HEK293 (cell line): Measurements from ENCODE around the gene BLVRA.
A peak's percentile ranks its signal among the peaks of the same experiment; 100 is the strongest.

Experiments used
- CTCF ChIA-PET: fragments of 350-600 bp; formaldehyde crosslinking; extraction: SDS; loops from one replicate; lab custom pipeline; 2021; ENCODE audit warnings: antibody characterized with exemption; lab: Yijun Ruan, JAX
- POLR2A ChIA-PET: fragments of 300-600 bp; formaldehyde crosslinking; extraction: SDS; loops from one replicate; lab custom pipeline; 2020; ENCODE audit warnings: antibody characterized with exemption, inconsistent platforms; lab: Yijun Ruan, JAX
- H3K27ac ChIP-seq: fragments of 200-500 bp; sonication (Bioruptor generic); 2 replicates; pipeline ENCODE4 v1.5.1; 2014; ENCODE audit warnings: low read depth, low read length, control low read depth, inconsistent platforms; ENCODE audit errors: extremely low read depth
- H3K36me3 ChIP-seq, 2 experiments: fragments of 200-500 bp in 1 of 2; sonication (Bioruptor generic) in 1 of 2; 1 replicate in 1 of 2; 2 replicates in 1 of 2; pipeline ENCODE4 v1.5.1; 2014 to 2017; ENCODE audit warnings: inconsistent platforms in 2 of 2, low read length in 2 of 2; ENCODE audit not compliant: control insufficient read depth in 2 of 2, insufficient read depth in 1 of 2
- H3K4me1 ChIP-seq: fragments of 200-500 bp; sonication (Bioruptor generic); 2 replicates; pipeline ENCODE4 v1.5.1; 2014; ENCODE audit warnings: mild to moderate bottlenecking, low read length, inconsistent platforms; ENCODE audit not compliant: control insufficient read depth, insufficient read depth
- H3K4me3 ChIP-seq: 2 replicates; pipeline ENCODE4 v1.5.1; 2011; ENCODE audit warnings: low read depth, mild to moderate bottlenecking, control low read depth, low read length, moderate library complexity
- H3K9me3 ChIP-seq: fragments of 200-500 bp; sonication (Bioruptor generic); 2 replicates; pipeline ENCODE4 v1.5.1; 2014; ENCODE audit warnings: low read depth, low read length, inconsistent platforms; ENCODE audit not compliant: control insufficient read depth, insufficient read depth
- BCL11A ChIP-seq: fragments of 450-650 bp; formaldehyde crosslinking; IDR thresholded peaks from 2 replicates; pipeline ENCODE4 v1.5.1; 2016; ENCODE audit warnings: low read depth, missing biosample characterization, missing genetic modification characterization
- EGR2 ChIP-seq: fragments of 450-650 bp; formaldehyde crosslinking; IDR thresholded peaks from 2 replicates; pipeline ENCODE4 v1.5.1; 2016; ENCODE audit warnings: low read depth, missing biosample characterization, missing genetic modification characterization
- KLF1 ChIP-seq: fragments of 450-650 bp; formaldehyde crosslinking; IDR thresholded peaks from 2 replicates; pipeline ENCODE4 v1.5.1; 2016; ENCODE audit warnings: missing biosample characterization, missing genetic modification characterization
- KLF9 ChIP-seq: fragments of 450-650 bp; formaldehyde crosslinking; IDR thresholded peaks from 2 replicates; pipeline ENCODE4 v1.5.1; 2016; ENCODE audit warnings: missing biosample characterization, missing genetic modification characterization, low read depth
- SP7 ChIP-seq: fragments of 450-650 bp; formaldehyde crosslinking; IDR thresholded peaks from 2 replicates; pipeline ENCODE4 v1.5.1; 2016; ENCODE audit warnings: missing biosample characterization, missing genetic modification characterization
- TCF7L2 ChIP-seq: IDR thresholded peaks from 2 replicates; pipeline ENCODE4 v1.6.1; 2011; ENCODE audit warnings: low read depth, mild to moderate bottlenecking, inconsistent platforms, low read length, moderate library complexity, borderline replicate concordance
- TRIM28 ChIP-seq: IDR thresholded peaks from 2 replicates; pipeline ENCODE4 v1.6.1; 2011; ENCODE audit warnings: low read length, control low read depth, borderline replicate concordance
- YY1 ChIP-seq: fragments of 450-650 bp; formaldehyde crosslinking; IDR thresholded peaks from 2 replicates; pipeline ENCODE4 v1.5.1; 2018; ENCODE audit warnings: missing biosample characterization, missing genetic modification characterization
- ZBTB48 ChIP-seq: fragments of 450-650 bp; formaldehyde crosslinking; IDR thresholded peaks from 2 replicates; pipeline ENCODE4 v1.5.1; 2016; ENCODE audit warnings: missing biosample characterization, missing genetic modification characterization
- ZNF2 ChIP-seq: fragments of 450-650 bp; formaldehyde crosslinking; IDR thresholded peaks from 2 replicates; pipeline ENCODE4 v1.5.1; 2016; ENCODE audit warnings: missing biosample characterization, missing genetic modification characterization
- ZNF202 ChIP-seq: fragments of 450-650 bp; formaldehyde crosslinking; IDR thresholded peaks from 2 replicates; pipeline ENCODE4 v1.5.1; 2016; ENCODE audit warnings: missing biosample characterization, missing genetic modification characterization, borderline replicate concordance
- ZNF350 ChIP-seq: fragments of 450-650 bp; formaldehyde crosslinking; IDR thresholded peaks from 2 replicates; pipeline ENCODE4 v1.5.0; 2017; ENCODE audit warnings: missing biosample characterization, mild to moderate bottlenecking, missing genetic modification characterization
- ZNF623 ChIP-seq: fragments of 450-650 bp; formaldehyde crosslinking; IDR thresholded peaks from 2 replicates; pipeline ENCODE4 v1.5.1; 2016; ENCODE audit warnings: missing biosample characterization, missing genetic modification characterization
- ZNF747 ChIP-seq: fragments of 450-650 bp; formaldehyde crosslinking; IDR thresholded peaks from 2 replicates; pipeline ENCODE4 v1.5.1; 2016; ENCODE audit warnings: missing biosample characterization, missing genetic modification characterization
- ZNF776 ChIP-seq: fragments of 450-650 bp; formaldehyde crosslinking; IDR thresholded peaks from 2 replicates; pipeline ENCODE4 v1.5.0; 2017; ENCODE audit warnings: missing biosample characterization, missing genetic modification characterization, borderline replicate concordance
- TF ChIP-seq, protein P1 (sequence below): fragments of 450-650 bp; formaldehyde crosslinking; conservative IDR thresholded peaks from 2 replicates; pipeline ENCODE4 v1.5.1; 2016; ENCODE audit warnings: low read depth, missing biosample characterization, missing genetic modification characterization

The BLVRA gene

DNA sequence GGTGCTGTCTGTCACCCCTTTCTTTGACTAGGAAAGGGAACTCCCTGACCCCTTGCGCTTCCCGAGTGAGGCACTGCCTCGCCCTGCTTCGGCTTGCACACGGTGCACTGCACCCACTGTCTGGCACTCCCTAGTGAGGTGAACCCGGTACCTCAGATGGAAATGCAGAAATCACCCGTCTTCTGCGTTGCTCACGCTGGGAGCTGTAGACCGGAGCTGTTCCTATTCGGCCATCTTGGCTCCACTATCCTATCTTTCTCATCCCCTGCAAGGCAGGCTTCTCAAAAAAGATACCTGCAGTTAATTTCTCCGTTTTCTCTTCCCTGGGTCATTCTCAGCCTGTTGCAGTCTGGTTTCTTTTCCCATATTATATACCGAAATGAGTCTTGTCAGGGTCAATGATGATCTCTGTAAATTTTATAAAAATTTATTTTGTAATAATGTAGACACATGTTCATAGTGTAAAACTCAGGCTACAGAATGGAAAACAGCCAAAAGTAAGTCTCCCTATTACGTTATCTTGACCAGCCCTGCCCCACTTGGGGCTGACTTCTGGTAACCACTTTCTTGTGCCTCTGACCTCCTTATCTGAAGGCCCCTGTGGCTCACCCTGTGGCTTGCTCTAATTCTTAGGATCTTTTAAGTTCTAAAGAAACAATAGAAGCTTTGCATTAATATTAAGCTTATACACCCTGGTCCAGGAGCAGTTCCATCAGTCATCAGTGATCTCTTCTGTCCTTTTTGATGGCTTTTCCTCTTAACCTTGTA is 20.7 kb downstream of the BLVRA start:
- ChIA-PET POLR2A (no interaction called here), CTCF (no interaction called here)
- no peak overlapping the region; the same call in 1 of the 2 replicates for H3K27ac ChIP-seq

DNA sequence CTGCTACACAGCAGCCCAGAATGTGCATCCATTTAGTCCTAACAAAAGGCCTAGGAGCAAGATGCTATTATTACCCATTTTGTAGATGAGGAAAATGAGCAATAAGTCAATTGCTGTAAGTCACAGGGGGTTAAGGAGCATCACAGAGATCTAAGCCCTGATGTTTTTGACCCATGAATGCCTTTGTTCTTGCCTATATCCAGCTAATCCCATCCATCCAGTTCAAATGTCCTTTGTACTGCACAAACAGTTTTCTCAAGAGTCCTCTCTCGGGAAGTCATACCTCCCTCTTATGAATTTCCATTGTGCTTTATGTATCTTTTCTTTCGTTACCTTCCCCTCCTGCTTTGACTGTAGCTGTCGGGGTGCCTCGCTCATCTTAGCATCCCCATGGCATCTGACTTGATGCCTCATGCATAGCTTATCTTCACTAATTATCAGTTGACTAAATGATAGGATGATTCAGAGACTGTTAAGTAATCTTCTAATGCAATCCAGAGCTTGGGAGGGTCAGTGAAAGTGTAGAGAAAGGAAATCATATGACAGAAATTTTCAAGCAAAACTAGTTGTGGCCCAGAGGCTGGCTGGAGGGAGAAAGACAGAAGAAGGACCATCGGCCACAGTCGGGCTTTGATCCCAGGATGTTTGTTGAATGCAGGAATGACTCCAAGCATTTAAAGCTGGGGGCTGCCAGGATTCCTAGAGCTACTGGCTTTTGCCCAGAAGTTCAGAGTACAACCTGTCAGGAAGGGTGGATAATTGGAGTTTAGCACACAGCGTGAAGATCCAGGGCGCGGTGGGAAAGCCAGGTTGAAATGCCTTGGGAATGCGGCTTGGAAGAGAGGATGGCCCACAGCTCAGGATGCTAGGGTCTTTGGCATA is 23.5 kb downstream of the BLVRA start:
- CTCF ChIA-PET = no interaction called here
- Histone ChIP-seq H3K4me3 (no peak overlapping the region), H3K36me3 (peaks cover 0 to 5% of the 10 kb centered on the region in 2 experiments; a peak in 2 of 3 replicates), H3K9me3 (no peaks in the 10 kb centered on the region), H3K4me1 (no peaks in the 10 kb centered on the region), H3K27ac (no peak overlapping the region)
- POLR2A ChIA-PET = no interaction called here
- TF ChIP-seq ZNF202 (tag by site-specific recombination) = no peak
- 0 out of 2 replicates have a peak, but pooled peaks have one; percentile 16 for TF ChIP-seq SP7 (tag by site-specific recombination)

More for the DNA sequence above, 20.7 kb downstream of the BLVRA start:
- Histone ChIP-seq H3K36me3 (peaks cover 0 to 5% of the 10 kb centered on the region in 2 experiments; a peak in 2 of 3 replicates), H3K4me1 (no peaks in the 10 kb centered on the region)
- no peak for TF ChIP-seq ZNF202 (tag by site-specific recombination)
- TF ChIP-seq YY1 (tag by site-specific recombination) = 0 out of 2 replicates have a peak, but pooled peaks have one; percentile 14
- peak; percentile 45; the same call in 1 of the 2 replicates for TF ChIP-seq ZBTB48
- TF ChIP-seq, protein P1, sequence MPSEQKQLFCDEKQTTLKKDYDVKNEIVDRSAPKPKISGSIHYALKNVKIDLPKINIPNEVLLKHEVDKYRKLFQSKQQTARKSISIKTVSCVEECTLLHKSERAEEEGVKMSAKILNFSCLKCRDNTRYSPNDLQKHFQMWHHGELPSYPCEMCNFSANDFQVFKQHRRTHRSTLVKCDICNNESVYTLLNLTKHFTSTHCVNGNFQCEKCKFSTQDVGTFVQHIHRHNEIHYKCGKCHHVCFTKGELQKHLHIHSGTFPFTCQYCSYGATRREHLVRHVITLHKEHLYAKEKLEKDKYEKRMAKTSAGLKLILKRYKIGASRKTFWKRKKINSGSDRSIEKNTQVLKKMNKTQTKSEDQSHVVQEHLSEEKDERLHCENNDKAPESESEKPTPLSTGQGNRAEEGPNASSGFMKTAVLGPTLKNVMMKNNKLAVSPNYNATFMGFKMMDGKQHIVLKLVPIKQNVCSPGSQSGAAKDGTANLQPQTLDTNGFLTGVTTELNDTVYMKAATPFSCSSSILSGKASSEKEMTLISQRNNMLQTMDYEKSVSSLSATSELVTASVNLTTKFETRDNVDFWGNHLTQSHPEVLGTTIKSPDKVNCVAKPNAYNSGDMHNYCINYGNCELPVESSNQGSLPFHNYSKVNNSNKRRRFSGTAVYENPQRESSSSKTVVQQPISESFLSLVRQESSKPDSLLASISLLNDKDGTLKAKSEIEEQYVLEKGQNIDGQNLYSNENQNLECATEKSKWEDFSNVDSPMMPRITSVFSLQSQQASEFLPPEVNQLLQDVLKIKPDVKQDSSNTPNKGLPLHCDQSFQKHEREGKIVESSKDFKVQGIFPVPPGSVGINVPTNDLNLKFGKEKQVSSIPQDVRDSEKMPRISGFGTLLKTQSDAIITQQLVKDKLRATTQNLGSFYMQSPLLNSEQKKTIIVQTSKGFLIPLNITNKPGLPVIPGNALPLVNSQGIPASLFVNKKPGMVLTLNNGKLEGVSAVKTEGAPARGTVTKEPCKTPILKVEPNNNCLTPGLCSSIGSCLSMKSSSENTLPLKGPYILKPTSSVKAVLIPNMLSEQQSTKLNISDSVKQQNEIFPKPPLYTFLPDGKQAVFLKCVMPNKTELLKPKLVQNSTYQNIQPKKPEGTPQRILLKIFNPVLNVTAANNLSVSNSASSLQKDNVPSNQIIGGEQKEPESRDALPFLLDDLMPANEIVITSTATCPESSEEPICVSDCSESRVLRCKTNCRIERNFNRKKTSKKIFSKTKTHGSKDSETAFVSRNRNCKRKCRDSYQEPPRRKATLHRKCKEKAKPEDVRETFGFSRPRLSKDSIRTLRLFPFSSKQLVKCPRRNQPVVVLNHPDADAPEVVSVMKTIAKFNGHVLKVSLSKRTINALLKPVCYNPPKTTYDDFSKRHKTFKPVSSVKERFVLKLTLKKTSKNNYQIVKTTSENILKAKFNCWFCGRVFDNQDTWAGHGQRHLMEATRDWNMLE (tag by site-specific recombination) = no peak
- TF ChIP-seq ZNF350 (tag by site-specific recombination) = no peak
- no peak for TF ChIP-seq EGR2 (tag by site-specific recombination)
- TF ChIP-seq KLF1 = 0 out of 2 replicates have a peak, but pooled peaks have one; percentile 20
- TF ChIP-seq, all 188 proteins: peak for 3
- Histone ChIP-seq H3K4me3 (no peak overlapping the region), H3K9me3 (no peaks in the 10 kb centered on the region)

DNA sequence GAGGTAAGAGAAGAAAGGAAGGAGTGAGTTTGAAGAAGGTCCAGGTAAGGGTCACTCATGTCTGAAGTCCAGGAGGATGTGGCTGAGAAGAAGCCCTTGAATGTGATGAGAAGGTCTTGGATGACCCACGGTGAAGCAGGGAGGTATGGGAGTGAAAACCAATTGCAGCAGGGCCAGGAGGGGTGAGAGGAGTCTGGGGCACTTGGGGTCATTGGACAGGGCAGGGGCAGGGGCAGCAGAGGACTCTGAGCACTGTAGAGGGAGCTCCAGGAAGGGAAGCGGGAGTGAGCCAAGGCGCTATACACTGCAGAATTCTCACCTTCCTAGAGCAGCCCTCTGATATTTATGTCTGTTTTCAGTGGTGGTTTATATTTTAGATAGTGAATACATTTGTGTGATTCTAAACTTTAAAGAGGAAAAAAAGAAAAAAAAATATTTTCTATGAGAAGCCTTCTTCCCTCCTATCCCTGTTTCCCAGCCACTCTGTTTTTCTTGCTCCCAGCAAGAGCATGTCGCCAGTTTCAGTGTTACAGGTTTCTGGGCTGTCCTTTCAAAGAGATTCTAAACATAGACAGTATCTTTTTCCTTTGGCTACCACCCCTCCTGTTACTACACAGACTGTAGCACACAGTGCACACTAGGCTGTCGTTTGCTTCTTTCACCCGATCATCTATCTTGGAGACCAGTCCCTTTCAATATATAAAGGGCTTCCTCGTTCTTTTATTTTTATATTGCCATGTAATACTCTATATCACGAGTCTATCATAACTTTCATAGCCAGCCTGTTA is 24.5 kb downstream of the BLVRA start:
- ChIA-PET CTCF (no interaction called here), POLR2A (no interaction called here)
- no peaks in the 10 kb centered on the region for H3K4me1 ChIP-seq
- TF ChIP-seq ZNF747 (tag by site-specific recombination) (no peak), BCL11A (tag by site-specific recombination) (no peak), TCF7L2 (no peak), ZNF2 (no peak), ZNF776 (no peak), KLF9 (no peak), TRIM28 (no peak), ZNF623 (tag by site-specific recombination) (no peak)
- H3K4me3 ChIP-seq = no peak overlapping the region
- H3K9me3 ChIP-seq = no peaks in the 10 kb centered on the region
- peaks cover 0 to 12% of the 10 kb centered on the region in 2 experiments; a peak in 2 of 3 replicates for H3K36me3 ChIP-seq
- H3K27ac ChIP-seq = no peak overlapping the region
